AG09309 (cell line): ENCODE data around the gene HOXB8.

Experiments
- DNase-seq: peaks from one replicate; pipeline ENCODE4 v3.0.0-alpha.2; 2010; ENCODE audit warnings: low read depth
- H3K4me3 ChIP-seq: 2 replicates; pipeline ENCODE4 v1.5.1; 2011; ENCODE audit warnings: mild to moderate bottlenecking, low read depth, low read length, moderate library complexity; ENCODE audit not compliant: control insufficient read depth
- CTCF ChIP-seq: IDR thresholded peaks from 2 replicates; pipeline ENCODE4 v1.5.1; 2011; ENCODE audit warnings: mild to moderate bottlenecking, low read depth, low read length, inconsistent platforms; ENCODE audit not compliant: insufficient read depth, control insufficient read depth; ENCODE audit errors: missing control alignments

The HOXB8 gene

GRCh38 chr17:48615047-48615962 is at the start of gene HOXB8:
Gene HOXB8, minus strand, starts transcription at chr17:48615292. Its CDS starts 588 bp downstream, at chr17:48614704.
- TF ChIP-seq CTCF: no peak
- no peak within 1 kb of the TSS for H3K4me3 ChIP-seq
- no peak for DNase-seq

DNA sequence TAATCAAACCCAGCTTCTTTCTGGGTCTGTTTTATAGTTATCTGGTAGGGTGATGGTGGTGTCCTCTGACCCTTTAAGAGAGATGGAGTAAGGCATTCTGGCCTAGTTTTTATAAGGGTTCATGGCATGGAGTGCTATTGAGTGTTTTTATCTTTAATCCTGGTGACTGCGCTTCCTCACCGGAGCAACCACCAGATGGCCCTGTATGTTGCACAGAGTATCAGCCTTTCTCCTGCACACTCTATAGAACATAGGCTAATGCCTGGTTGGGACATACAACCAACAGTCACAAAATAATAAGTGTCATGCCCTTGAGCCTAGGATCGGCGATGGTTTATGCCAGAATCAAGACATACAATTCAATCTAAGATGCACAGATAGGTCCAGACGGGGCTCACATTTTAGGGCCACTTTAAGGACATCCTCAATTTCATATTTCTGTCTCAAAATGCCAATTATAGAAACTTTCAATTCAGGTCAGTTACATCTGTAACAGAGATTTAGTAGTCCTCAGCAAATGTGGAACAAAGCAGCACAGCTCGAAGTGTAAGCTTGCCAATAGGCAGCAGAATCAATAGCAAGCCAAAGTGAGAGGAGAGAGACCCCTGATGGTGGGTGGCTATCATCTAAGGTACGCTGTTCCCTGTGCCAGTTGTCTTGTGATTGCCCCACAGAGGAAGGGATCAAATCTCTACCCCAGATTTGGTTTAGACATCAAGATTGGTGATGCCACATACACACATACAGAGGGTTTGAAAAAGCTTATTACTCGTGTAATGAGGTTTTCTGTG is 48.2 kb upstream of the HOXB8 start:
- no peak for TF ChIP-seq CTCF
- no peak overlapping the region for H3K4me3 ChIP-seq
- no peak for DNase-seq

- TF ChIP-seq CTCF: no peak
- DNase-seq: no peak
- H3K4me3 ChIP-seq: no peak overlapping the region
Measured at GRCh38 chr17:48655913-48656312, 40.8 kb upstream of the HOXB8 start.

- TF ChIP-seq CTCF: no peak
- no peak overlapping the region for H3K4me3 ChIP-seq
- DNase-seq: no peak
Measured at GRCh38 chr17:48649741-48650140, 34.6 kb upstream of the HOXB8 start.

GRCh38 chr17:48647963-48648245 is 32.8 kb upstream of the HOXB8 start:
- no peak for TF ChIP-seq CTCF
- no peak overlapping the region for H3K4me3 ChIP-seq
- no peak for DNase-seq

DNA sequence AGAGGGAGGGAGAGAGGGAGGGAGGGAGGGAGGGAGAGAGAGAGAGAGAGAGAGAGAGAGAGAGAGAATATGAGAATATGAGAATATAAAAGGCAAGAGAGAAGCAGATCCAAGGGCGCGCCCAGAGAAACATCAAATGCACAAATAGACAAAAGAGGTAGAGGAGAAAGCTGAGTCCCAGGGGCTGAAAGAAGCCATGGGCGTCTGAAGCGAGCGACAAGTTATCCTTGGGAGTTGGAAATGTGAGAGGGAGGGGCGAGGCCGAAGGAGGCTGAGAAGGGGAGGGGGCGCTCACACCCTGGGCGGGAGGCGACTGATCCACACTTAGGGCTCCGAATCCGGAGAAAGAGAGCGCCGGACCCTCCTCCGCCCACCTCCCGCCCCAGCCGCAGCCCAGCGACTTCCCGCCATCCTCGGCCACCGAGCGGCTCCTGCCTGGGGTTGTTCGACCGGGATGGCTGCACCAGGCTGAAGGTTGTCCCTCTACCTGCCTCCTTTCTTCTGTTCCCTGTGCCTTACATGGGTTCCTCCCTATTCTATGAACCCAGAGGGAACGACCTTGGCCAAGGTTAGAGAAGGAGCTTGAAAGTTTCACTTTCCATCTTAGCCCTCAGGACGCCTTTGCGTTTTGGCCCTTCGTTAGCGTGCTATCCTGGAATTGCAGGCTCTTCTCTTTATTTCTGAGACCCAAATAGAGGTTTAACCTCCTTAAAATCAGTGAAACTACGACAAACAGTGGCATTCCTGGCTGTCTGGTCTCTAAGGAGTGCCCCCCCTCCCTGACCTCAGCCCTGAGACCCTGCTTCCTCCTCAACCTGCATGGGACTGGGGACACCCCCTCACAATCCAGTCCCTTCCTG is 32.2 kb upstream of the HOXB8 start:
- DNase-seq: no peak
- H3K4me3 ChIP-seq: peak overlapping the region; percentile 34
- no peak for TF ChIP-seq CTCF
